Ovary (tissue), 9 donors: Measurements from ENCODE around the gene ARHGEF28. TPM values are rescaled to one million over a fixed set of nuclear protein-coding genes. Genes with fewer than 3 reads are reported as not detected.

Experiments used
- DNase-seq, 5 donors: peaks; one replicate each; pipeline ENCODE4 v3.0.0-alpha.2; 2019 to 2020
- H3K27ac ChIP-seq, 2 donors: fragments of 200-600 bp; one replicate each; pipeline versions ENCODE4 v1.5.1 to v1.8.0; 2019 to 2022
- H3K27me3 ChIP-seq: fragments of 200-600 bp; one replicate; pipeline ENCODE4 v1.8.0; 2022
- H3K36me3 ChIP-seq: fragments of 200-600 bp; sonication (generic); one replicate; pipeline ENCODE4 v1.5.1; 2019
- H3K4me1 ChIP-seq: one replicate; pipeline ENCODE4 v1.8.1; 2013; ENCODE audit warnings: mild to moderate bottlenecking, moderate library complexity; ENCODE audit not compliant: insufficient read depth
- H3K4me3 ChIP-seq: fragments of 200-600 bp; sonication (generic); one replicate; pipeline ENCODE4 v1.5.1; 2017
- H3K9me3 ChIP-seq, 2 donors: fragments of 200-600 bp in 1 of 2; sonication (generic) in 1 of 2; one replicate each; pipeline versions ENCODE4 v1.5.1 to v1.8.1; 2013 to 2019; ENCODE audit warnings: mild to moderate bottlenecking in 1 of 2, moderate library complexity in 1 of 2
- CTCF ChIP-seq, 3 donors: fragments of 450-650 bp in 2 of 3; fragments of 200-600 bp in 1 of 3; IDR thresholded peaks; one replicate each; pipeline versions ENCODE4 v1.5.1 to v1.8.0; 2016 to 2022; ENCODE audit warnings: antibody characterized with exemption in 3 of 3, mild to moderate bottlenecking in 1 of 3
- EP300 ChIP-seq: sonication (generic); formaldehyde crosslinking; IDR thresholded peaks from one replicate; pipeline ENCODE4 v1.6.1; 2017; ENCODE audit warnings: antibody characterized with exemption
- POLR2A ChIP-seq: fragments of 450-650 bp; IDR thresholded peaks from one replicate; pipeline ENCODE4 v1.6.1; 2017; ENCODE audit warnings: antibody characterized with exemption, mild to moderate bottlenecking, moderate library complexity
- WGBS, 3 donors: extraction: QIAGEN DNeasy Blood & Tissue Kit in 1 of 3; methylation state at CpG; one replicate each; pipeline versions ENCODE4 v1.1.5 to v1.1.7; 2013 to 2017; 5-methylcytosine and 5-hydroxymethylcytosine counted together
- intact Hi-C, 4 donors: fragments of 100-400 bp; cut with DNase I; formaldehyde crosslinking; loops; one replicate each; pipeline versions ENCODE4 v1.11.0 to v1.15.1; 2022 to 2023
- polyA plus RNA-seq, 2 donors: library from polyadenylated mRNA; stranded (reverse); fragments of 200-250 nt in 1 of 2; fragments of 350-450 nt in 1 of 2; fragmentation: Illumina TruSeq in 1 of 2; extraction: RNeasy Lipid Tissue Mini Kit (QIAGEN cat#74804) in 1 of 2; gene quantifications; one replicate each; pipeline ENCODE4 v1.2.3, GENCODE V29; 2013 to 2014
- total RNA-seq, 7 donors: library from RNA; depleted of rRNA in 2 of 7; stranded (reverse); fragments of >200 nt in 2 of 7; fragmentation: NEBNext Ultra II Directional in 3 of 7; extraction: Animal tissue kit (Norgen Biotek cat#: 25700) in 3 of 7; gene quantifications; one replicate each; pipeline versions ENCODE4 v1.1.0 to v1.2.4, GENCODE V29; 2016 to 2023
- donor health status: DM: no; HTN: no; CAD: no; lungs with moderate emphysema.
- donor health status: DM: no; HTN: no; CAD: no.
- donor health status: Bipolar disorder and iron deficiency.
- donor health status: DM: yes; HTN: yes; CAD: no.
- donor health status: DM: no; HTN: no; CAD: no.
- donor health status: DM: yes; HTN: yes; CAD: no.

Gene ARHGEF28
- total and polyA plus RNA-seq, 9 donors: 21.5 to 75.6 (median 35.0) TPM

GRCh38 chr5:73783828-73784227 is 157.8 kb downstream of the ARHGEF28 start:
- H3K27ac ChIP-seq: no peak overlapping the region
- TF ChIP-seq CTCF (IDR thresholded peaks at IDR 0.05) (no peak), EP300 (no peak), POLR2A (no peak)
- 78 to 87% (median 86%) methylated on average over 1 of the region's 1 CpG for WGBS, 3 donors
- no peaks in the 10 kb centered on the region for H3K27me3 ChIP-seq
- H3K9me3 ChIP-seq: no peaks in the 10 kb centered on the region
- no peak overlapping the region for H3K4me3 ChIP-seq
- H3K36me3 ChIP-seq: no peaks in the 10 kb centered on the region
- H3K4me1 ChIP-seq: no peaks in the 10 kb centered on the region
- no peak for DNase-seq
- intact Hi-C loops: loop anchor here in 2 of 4 donors (5.0 to 10.0 kb wide), 2 partner anchors 169 to 187 kb away; no protein-coding TSS in a partner anchor

- Histone ChIP-seq H3K27ac (no peak overlapping the region), H3K4me1 (peaks cover 5% of the 10 kb centered on the region), H3K4me3 (no peak overlapping the region), H3K9me3 (no peaks in the 10 kb centered on the region), H3K36me3 (no peaks in the 10 kb centered on the region), H3K27me3 (no peaks in the 10 kb centered on the region)
- intact Hi-C loops: loop anchor here in 1 of 4 donors (10.0 kb wide), 1 partner anchor 171 kb away; no protein-coding TSS in a partner anchor
- no peak for DNase-seq
- TF ChIP-seq POLR2A: no peak
- TF ChIP-seq EP300: no peak
- no peak for TF ChIP-seq CTCF (IDR thresholded peaks at IDR 0.05)
- 92 to 97% (median 92%) methylated on average over 13 of the region's 13 CpGs for WGBS, 3 donors
Observed at GRCh38 chr5:73786043-73786831, 160.2 kb downstream of the ARHGEF28 start.

GRCh38 chr5:73789851-73790281 is 163.9 kb downstream of the ARHGEF28 start:
- intact Hi-C loops: loop anchor here in 3 of 4 donors (5.0 to 10.0 kb wide), 3 partner anchors 175 to 203 kb away; no protein-coding TSS in a partner anchor
- DNase-seq: no peak

GRCh38 chr5:73791389-73791788 is 165.4 kb downstream of the ARHGEF28 start:
- intact Hi-C loops: loop anchor here in 3 of 4 donors (5.0 kb wide), 2 partner anchors 199 to 204 kb away; no protein-coding TSS in a partner anchor
- Histone ChIP-seq H3K36me3 (no peaks in the 10 kb centered on the region), H3K27me3 (no peaks in the 10 kb centered on the region), H3K9me3 (no peaks in the 10 kb centered on the region), H3K4me3 (no peak overlapping the region), H3K27ac (no peak overlapping the region), H3K4me1 (peaks cover 7% of the 10 kb centered on the region)
- DNase-seq: no peak
- TF ChIP-seq POLR2A (no peak), CTCF (IDR thresholded peaks at IDR 0.05) (no peak), EP300 (no peak)
- 64 to 71% (median 65%) methylated on average over 4 of the region's 4 CpGs for whole genome bisulfite sequencing, 3 donors

More at GRCh38 chr5:73789851-73790281, 163.9 kb downstream of the ARHGEF28 start:
- TF ChIP-seq POLR2A (no peak), CTCF (IDR thresholded peaks at IDR 0.05) (no peak)
- WGBS, 3 donors: 39 to 68% (median 67%) methylated on average over 2 of the region's 2 CpGs
- Histone ChIP-seq H3K9me3 (no peaks in the 10 kb centered on the region), H3K36me3 (no peaks in the 10 kb centered on the region), H3K4me1 (peaks cover 5% of the 10 kb centered on the region), H3K27ac (no peak overlapping the region), H3K4me3 (no peak overlapping the region), H3K27me3 (no peaks in the 10 kb centered on the region)
